Hippocampal formation (tissue), 2 donors: ENCODE data around the gene MOGAT1.
A peak's percentile ranks its signal among the peaks of the same experiment; 100 is the strongest.
"Not testable (repeated sequence)": the region's sequence is repeated elsewhere in the genome, so short reads cannot be mapped to it uniquely, and the experiment has no call there.

Experiments used
- DNase-seq, 2 donors: peaks; one replicate each; lab custom pipeline; 2025; lab: John Stamatoyannopoulos, UW

The MOGAT1 gene

GRCh38 chr2:222670191-222671038, 1.0 kb upstream of the MOGAT1 start:
- DNase-seq, result no peak

- DNase-seq, result no peak
Observed at GRCh38 chr2:222672068-222672401, 577 bp downstream of the MOGAT1 start.

- DNase-seq, result no peak
Observed at GRCh38 chr2:222673273-222673672, 1.8 kb downstream of the MOGAT1 start.

- no peak for DNase-seq
Observed at GRCh38 chr2:222673883-222674282, 2.4 kb downstream of the MOGAT1 start.

GRCh38 chr2:222677981-222678380, 6.5 kb downstream of the MOGAT1 start:
- no peak for DNase-seq

GRCh38 chr2:222683805-222684204, 12.3 kb downstream of the MOGAT1 start:
- no peak for DNase-seq

- DNase-seq, result no peak
Observed at GRCh38 chr2:222686086-222686750, 14.8 kb downstream of the MOGAT1 start.

GRCh38 chr2:222688917-222689316, 17.5 kb downstream of the MOGAT1 start:
- DNase-seq, result peak in 1 of 2 donors; percentile 12

- no peak for DNase-seq
Observed at GRCh38 chr2:222689322-222689721, 17.9 kb downstream of the MOGAT1 start.

- DNase-seq, result peak; percentile 54 to 62
Observed at GRCh38 chr2:222690564-222691200, 19.2 kb downstream of the MOGAT1 start.

GRCh38 chr2:222693413-222693812, 22.0 kb downstream of the MOGAT1 start:
- not testable (repeated sequence) for DNase-seq

GRCh38 chr2:222693837-222694236, 22.4 kb downstream of the MOGAT1 start:
- no peak for DNase-seq

GRCh38 chr2:222698276-222698675, 26.8 kb downstream of the MOGAT1 start:
- DNase-seq, result no peak

- no peak for DNase-seq
Observed at GRCh38 chr2:222701233-222701632, 29.8 kb downstream of the MOGAT1 start.

- no peak for DNase-seq
Observed at GRCh38 chr2:222701721-222702131, 30.3 kb downstream of the MOGAT1 start.

- no peak for DNase-seq
Observed at GRCh38 chr2:222703091-222703490, 31.6 kb downstream of the MOGAT1 start.

- DNase-seq, result no peak
Observed at GRCh38 chr2:222703886-222704285, 32.4 kb downstream of the MOGAT1 start.

- DNase-seq, result no peak
Observed at GRCh38 chr2:222706616-222707015, 35.2 kb downstream of the MOGAT1 start.

- no peak for DNase-seq
Observed at GRCh38 chr2:222707102-222707688, 35.7 kb downstream of the MOGAT1 start.

GRCh38 chr2:222707689-222708273, 36.3 kb downstream of the MOGAT1 start:
- DNase-seq, result no peak

- DNase-seq, result peak; percentile 72 to 77
Observed at GRCh38 chr2:222708274-222708710, 36.8 kb downstream of the MOGAT1 start.
